NCI-H345 (cell line): ENCODE results near the gene ZNF19.

Experiments used
- DNase-seq: peaks from one replicate; lab custom pipeline; 2025; lab: John Stamatoyannopoulos, UW

The ZNF19 gene

DNA sequence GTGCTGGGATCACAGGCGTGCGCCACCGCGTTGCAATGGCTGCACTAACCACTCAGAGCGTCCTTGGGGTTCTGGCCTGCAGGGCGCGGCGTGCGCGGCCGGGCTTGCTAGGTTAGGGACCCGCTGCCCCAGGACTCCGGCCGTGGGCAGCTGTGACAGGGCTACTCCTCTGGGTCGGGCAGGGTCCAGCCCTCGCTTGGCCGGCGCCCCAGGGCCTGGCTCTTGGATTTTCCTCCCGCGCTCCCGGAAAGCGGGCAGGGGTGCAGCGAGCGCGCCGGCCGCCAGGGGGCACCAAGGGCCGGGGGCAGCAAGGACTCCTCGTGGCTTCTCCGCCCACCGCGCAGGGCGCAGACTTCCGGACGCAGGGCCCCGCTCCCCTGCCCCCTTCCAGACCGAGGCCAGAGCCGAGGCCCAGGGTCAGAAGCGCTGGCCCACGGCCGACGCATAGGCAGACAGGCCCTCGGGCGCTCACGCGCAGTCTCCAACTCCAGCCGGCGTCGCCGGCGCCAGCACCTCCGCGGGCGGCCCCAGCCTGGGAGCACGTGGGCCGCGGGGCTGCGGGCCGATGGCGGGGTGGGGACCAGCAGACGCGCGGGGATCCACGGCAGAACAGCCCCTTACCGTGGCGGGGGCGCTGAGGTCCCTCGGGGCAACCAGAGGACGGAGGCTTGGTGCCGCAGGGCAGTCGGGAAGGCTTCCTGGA is 47.6 kb downstream of the ZNF19 start:
- DNase-seq, result no peak

DNA sequence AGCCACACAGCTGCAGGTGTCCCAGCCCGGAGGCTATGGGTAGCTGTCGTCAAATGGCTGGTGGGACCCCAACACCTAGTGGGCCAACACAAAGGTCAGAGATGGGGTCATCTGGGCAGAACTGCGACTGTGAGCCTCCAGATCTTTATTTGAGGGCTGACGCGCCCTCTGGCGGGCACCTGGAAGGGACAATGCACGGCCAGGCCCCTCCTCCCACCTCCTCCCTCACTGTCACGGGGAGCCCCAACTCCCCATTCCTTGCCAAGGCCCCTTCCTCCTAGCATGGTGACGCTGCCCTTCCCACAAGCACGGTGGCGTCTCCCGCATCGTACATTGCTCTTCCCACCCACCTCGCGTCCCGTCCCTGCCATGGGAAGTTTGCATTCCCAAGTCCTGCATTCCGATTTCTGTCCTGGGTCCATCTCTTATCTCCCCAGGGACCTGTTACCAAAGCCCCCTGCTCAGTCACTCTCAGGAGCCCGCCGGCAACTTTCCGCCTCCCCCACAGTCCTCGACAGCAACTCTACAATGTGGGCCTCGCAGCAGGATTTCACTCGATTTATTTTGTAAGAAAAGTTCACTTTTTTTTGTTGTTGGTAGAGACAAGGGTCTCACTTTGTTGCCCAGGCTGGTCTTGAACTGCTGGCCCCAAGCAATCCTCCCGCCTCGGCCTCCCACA is 48.3 kb downstream of the ZNF19 start:
- DNase-seq, result no peak

DNA sequence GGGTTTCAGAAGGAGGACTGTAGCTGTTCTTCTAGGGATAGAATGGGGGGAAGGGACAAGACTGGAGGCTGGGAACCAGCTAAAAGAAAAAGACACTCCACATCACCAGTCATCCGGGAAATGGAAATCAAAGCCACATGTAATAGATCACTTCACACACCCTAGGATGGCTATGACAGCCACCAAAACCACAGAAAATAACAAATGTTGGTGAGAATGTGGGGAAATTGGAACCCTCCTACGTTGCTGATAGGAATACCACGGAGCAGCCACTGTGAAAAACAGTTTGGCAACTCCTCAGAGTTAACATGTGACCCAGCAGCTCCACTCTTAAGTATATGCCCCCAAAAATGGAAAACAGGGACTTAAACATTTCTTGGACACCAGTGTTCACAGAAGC is 49.6 kb downstream of the ZNF19 start:
- no peak for DNase-seq

DNA sequence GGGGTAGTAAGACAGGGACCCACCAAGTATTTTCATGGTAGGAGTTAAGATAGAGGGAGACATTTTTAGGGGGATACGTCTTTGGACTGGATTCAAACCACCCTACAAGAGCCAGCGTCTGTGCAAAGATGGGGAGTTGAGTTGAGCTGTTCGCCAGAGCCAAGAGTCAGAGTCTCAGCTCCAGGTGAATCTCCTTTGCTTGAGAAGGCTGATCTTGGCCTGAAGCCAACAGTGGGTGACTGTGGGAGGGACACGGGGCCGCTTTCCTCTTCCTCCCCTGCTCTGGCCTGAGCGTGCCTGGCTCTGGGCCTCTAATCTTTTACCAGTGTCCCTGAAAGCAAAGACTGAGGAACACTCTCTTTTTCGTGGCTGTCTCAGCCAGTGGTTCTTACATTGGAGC is 52.7 kb downstream of the ZNF19 start:
- DNase-seq, result no peak

DNA sequence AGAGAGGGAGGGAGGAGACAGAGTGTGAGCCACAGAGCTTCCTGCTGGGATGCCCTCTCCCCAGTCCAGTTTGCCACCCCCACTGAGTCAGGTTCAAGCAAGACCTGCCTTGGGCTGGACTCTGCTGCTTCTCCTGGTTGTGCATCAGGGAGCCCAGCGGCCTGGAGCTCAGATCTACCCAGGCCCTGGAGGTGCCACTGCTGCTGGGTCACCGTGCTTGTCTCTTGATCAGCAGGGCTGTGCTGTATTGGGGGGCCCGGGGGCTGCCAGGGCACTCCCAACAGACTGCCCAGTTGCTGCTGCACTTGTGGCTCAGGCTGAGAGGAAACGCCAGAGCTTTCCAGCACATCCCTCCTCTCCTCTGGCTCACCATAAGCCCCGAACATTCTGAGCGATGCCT is 56.2 kb downstream of the ZNF19 start:
- no peak for DNase-seq

DNA sequence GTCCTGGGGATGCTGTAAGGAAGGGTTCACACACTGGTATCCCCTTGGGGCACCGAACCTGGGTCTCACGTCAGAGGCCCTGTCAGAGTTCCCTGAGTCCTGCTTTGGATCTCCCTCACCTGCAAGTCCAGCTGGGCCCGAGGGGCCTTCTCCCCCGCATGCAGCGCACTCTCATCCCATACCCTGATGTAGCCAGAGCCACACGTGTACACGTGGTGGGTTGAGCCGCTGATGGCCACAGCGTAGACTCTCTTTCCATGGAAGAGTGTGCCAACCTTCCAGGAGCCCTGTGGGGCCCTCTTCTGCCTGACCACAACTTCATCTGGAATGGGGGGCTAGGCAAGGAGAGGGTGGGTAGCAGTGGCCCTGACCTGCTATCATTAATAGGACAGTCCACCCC is 57.1 kb downstream of the ZNF19 start:
- DNase-seq, result no peak

DNA sequence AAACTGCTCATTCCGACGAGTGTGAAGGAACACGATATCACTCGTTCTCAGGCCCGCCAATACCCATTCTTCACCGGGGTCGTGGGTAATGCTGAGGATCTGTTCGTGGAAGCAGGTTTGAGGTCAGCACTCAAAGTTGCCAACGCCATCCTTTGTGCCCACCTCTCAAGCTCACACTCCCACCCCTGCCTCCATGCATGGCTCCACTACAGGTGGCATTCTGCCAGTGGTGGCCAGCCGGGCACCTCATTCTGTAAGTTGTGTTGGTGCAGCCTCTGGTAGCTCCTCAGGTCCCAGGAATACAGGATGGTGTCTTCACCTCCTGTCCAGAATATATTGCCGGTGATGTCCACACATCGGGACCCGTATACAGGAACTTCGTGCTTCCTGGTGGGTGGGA is 57.9 kb downstream of the ZNF19 start:
- no peak for DNase-seq

DNA sequence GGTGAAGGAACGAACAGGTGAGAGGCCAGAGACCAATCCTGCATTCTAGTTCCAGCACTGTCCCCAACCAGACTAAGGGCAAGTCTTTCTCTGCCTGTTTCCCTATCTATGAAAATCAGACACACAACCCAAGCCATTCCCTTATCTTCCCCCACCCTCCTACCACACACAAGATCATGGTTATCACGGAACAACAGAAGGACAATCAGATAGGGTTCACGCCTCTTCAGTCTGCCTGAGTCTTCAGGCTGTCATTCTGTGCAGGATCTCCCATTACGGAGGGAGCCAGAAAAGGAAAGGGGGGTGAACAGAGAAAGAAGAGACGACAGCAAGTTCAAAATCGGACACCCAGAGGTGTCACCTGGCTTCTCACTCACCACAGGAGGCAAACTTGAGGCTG is 58.4 kb downstream of the ZNF19 start:
- DNase-seq, result no peak

DNA sequence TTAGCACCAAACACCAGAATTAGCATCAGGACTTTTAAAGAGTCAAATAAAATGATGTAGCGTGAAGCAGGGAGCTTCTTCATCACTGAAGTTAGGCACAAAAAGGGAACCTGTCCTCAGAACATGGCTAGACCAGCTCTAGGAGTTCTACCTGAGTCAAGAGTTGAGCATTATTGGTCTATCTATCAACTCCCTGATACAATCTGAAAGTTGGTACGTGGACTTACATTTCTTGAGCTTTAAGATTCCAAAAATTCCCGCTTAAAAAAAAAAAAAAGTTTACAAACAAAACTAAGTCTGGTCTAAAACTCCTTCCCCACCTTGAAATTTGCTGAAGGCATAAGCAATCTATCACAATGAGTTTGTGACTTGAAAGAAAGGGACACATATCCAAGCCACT is 59.5 kb downstream of the ZNF19 start:
- no peak for DNase-seq

DNA sequence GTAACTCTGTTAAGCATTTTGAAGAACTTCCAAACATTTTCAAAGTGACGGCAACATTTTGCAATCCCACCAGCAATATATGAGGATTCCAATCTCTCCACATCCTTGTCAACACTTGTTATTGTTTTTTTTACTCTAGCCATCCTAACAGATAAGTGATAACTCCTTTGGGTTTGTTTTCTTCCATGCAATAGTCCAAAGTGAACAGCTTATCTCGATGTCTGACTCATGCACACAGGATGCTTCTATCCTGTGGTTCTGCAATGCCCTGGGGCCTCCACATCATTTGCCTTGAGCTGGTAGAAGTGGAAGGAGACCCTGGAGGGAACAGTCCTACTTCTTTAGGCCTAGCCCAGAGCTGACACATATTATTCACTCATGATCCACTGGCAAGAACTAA is 60.2 kb downstream of the ZNF19 start:
- DNase-seq, result no peak

DNA sequence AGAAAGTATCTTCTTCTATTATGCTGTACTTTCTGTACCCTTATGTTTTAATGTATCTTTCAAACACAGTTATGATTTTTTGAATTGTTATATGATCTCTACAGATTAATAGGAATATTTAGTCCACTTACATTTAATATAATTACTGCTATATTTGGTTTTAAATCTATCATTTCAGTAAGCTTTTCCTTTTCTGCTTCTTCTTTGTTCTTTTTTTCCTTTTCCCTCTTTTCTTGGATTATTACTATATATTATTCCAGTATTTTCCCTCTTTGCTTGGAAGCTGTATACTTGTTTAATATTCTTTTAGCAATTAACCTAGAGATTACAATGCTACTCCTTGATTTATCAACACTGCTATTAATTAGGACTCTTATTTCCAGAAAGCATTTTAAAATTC is 60.7 kb downstream of the ZNF19 start:
- DNase-seq, result no peak

DNA sequence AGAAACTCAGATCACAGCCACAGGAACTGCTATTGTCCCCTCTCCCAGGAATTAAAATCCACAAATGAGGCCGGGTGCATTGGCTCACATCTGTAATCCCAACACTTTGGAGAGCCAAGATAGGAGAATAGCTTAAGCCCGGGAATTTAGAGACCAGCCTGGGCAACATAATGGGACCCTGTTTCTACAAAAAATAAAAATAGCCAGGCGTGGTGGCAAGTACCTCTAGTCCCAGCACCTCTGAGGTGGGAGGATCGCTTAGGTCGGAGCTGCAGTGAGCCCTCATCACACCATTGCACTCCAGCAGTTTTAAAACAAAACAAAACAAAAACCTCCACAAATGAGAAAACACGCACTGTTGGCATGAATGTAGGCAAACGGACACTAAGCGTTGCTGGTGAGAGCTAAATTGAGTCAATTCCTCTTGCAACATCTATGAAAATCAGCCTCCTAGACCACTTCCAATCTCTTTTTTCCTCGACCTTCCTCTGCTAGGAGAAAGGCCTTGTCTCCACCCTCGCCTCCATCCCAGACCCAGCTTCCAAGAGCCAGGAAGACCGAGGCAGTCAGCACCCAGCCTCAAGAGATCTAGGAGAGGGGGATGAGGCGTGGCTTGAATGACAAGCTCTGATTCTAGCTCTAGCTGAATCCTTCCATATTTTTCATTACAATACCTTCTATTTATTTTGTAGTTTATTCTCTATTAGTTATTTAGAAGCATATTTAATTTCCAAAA is 62.1 kb downstream of the ZNF19 start:
- DNase-seq, result no peak

DNA sequence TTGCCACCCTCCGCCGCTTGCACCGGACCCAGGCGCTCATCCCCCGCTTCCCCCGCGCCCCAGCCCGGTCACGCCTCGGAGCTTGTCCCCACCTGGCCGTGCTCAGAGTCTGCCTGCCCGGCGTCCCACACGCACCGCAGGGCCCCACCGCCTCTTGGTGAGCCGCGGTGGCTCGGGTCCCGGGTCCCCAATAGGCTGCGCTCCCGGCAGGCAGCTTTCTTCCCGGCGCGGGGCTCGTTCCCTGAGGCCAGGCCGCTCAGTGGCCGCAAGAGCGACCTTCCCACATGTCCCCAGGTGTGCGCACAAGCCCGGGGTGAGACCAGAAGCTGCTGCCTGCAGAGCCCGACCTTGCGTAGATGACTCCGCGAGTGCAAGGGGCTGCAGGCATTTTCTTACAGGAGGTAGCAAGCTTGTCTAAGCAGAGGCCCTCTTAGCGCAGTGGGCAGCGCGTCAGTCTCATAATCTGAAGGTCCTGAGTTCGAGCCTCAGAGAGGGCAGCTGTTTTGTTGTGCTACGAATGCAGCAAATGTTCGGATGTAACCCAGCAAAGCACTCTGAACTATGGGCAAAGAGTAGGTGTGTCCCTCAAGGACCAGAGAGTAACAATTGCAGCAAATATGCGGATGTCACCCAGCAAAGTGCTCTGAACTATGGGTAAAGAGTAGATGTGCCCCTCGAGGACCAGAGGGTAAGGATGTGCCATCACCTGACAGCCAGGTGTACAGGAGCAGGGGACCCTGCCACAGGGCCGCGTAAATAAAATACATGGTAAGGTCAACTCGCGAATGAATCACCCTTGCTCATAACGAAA is 62.9 kb downstream of the ZNF19 start:
- no peak for DNase-seq

DNA sequence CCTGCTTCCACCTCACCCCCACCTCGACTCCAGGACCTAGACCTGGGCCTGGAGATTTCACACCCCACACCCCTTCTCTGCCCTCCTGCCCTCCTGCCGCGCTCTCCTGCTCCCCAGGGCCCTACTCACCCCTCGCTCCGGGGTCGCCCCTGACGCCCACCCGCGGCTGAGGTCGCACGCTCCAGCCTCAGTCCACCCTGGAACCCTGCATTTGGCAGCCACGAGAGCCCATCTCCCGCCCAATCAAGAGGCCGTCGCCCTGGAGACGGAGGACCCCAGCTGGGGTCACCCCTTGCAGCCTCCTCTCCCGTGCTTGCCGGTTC is 63.4 kb downstream of the ZNF19 start:
- no peak for DNase-seq

DNA sequence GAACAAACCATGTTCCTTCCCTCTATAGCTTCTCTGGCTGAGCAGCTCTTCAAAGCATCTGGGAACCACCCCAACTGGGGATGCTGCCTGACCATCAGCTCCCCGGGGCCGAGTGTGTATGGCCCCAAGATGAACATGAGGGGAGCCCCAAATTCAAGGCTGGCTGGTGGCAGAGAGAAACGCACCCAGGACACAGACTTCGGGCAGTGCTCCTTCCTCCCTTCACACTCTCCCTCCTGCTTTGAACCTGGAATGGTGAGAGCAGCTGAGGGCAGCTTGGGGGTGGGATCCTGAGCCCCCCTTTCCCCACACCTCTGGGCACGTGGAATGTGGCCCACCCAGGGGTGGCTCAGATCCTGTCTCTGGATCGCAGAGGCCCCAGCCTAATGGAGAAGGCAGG is 64.5 kb downstream of the ZNF19 start:
- no peak for DNase-seq

DNA sequence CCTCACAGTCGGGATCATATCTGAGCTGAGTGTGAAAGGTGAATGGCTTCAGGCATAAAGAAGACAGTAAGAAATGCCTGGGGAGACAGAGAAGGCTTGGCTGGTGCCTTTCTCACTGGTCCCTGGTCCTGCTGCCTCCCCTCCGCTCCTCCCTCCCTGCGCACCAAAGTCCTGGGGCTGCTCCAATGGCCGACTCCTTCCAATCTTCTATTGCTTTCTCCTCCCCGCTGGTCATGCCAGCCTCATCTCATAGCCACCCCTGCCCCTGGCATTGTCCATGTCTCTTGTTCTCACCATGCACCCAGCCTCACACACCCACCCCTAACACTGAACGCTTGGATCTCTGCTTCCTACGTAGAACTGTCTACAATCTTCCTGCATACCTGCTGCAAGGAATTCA is 65.3 kb downstream of the ZNF19 start:
- no peak for DNase-seq
